ENCODE data around the gene GEMIN5.

GRCh38 chr5:154966874-154967273 is 28.9 kb upstream of the GEMIN5 start:
- TF ChIP-seq CTCF (IDR thresholded peaks at IDR 0.05) (no peak), REST (IDR thresholded peaks at IDR 0.05; ENCODE audit: insufficient read depth in 1 of 2, low read depth in 2 of 2, low read length in 1 of 2) (no peak), POLR2AphosphoS5 (IDR thresholded peaks at IDR 0.05; ENCODE audit: low read depth, low read length) (no peak), SIN3A (IDR thresholded peaks at IDR 0.05; ENCODE audit: borderline replicate concordance, insufficient read depth, low read depth, low read length) (no peak)

Measured in Panc1 (cell line).